Spleen (tissue), 13 donors: ENCODE measurements around the gene ZNF577. TPM values are rescaled to one million over a fixed set of nuclear protein-coding genes. Genes with fewer than 3 reads are reported as not detected.

Source experiments
- DNase-seq: peaks from one replicate; pipeline ENCODE4 v3.0.0-alpha.2; 2020
- H3K27ac ChIP-seq, 8 donors: fragments of 200-600 bp; sonication (generic) in 7 of 8; 1 replicate in 4 of 8; 2 replicates in 4 of 8; pipeline versions ENCODE4 v1.5.0 to v1.8.0; 2016 to 2021; ENCODE audit warnings: inconsistent platforms in 4 of 8, mild to moderate bottlenecking in 4 of 8, moderate library complexity in 1 of 8
- H3K27me3 ChIP-seq, 7 donors: fragments of 200-600 bp; sonication (generic) in 6 of 7; replicated peaks in 1 of 7; 1 replicate in 4 of 7; 2 replicates in 3 of 7; pipeline versions ENCODE4 v1.5.0 to v1.8.0; 2016 to 2021; ENCODE audit warnings: inconsistent platforms in 3 of 7, mild to moderate bottlenecking in 1 of 7
- H3K36me3 ChIP-seq, 6 donors: fragments of 200-600 bp; sonication (generic) in 5 of 6; 1 replicate in 4 of 6; 2 replicates in 2 of 6; pipeline versions ENCODE4 v1.5.0 to v1.8.0; 2016 to 2021; ENCODE audit warnings: inconsistent platforms in 2 of 6
- H3K4me1 ChIP-seq, 6 donors: fragments of 200-600 bp; sonication (generic) in 5 of 6; 1 replicate in 3 of 6; 2 replicates in 3 of 6; pipeline versions ENCODE4 v1.5.0 to v1.8.0; 2016 to 2021; ENCODE audit warnings: inconsistent platforms in 3 of 6
- H3K4me3 ChIP-seq, 8 donors: fragments of 200-600 bp; sonication (generic) in 7 of 8; 1 replicate in 4 of 8; 2 replicates in 4 of 8; pipeline versions ENCODE4 v1.5.0 to v1.8.0; 2016 to 2021; ENCODE audit warnings: inconsistent platforms in 4 of 8, mild to moderate bottlenecking in 4 of 8, moderate library complexity in 2 of 8
- H3K9me3 ChIP-seq, 8 donors: fragments of 200-600 bp; sonication (generic) in 7 of 8; 1 replicate in 4 of 8; 2 replicates in 4 of 8; pipeline versions ENCODE4 v1.5.0 to v1.8.0; 2016 to 2021; ENCODE audit warnings: inconsistent platforms in 4 of 8
- CTCF ChIP-seq, 11 experiments: fragments of 200-600 bp in 7 of 11; fragments of 450-650 bp in 4 of 11; sonication (generic) in 4 of 11; IDR thresholded peaks in 8 of 11; conservative IDR thresholded peaks in 3 of 11; 1 replicate in 7 of 11; 2 replicates in 4 of 11; pipeline versions ENCODE4 v1.4.0 to v1.8.0; 2016 to 2021; ENCODE audit warnings: antibody characterized with exemption in 11 of 11, inconsistent platforms in 4 of 11, mild to moderate bottlenecking in 1 of 11
- POLR2A ChIP-seq, 3 donors: fragments of 450-650 bp; IDR thresholded peaks; one replicate each; pipeline ENCODE4 v1.5.1; 2017; ENCODE audit warnings: antibody characterized with exemption in 3 of 3, mild to moderate bottlenecking in 1 of 3
- POLR2AphosphoS5 ChIP-seq, 3 donors: sonication (generic); formaldehyde crosslinking; IDR thresholded peaks; one replicate each; pipeline ENCODE4 v1.5.1; 2017; ENCODE audit warnings: antibody characterized with exemption in 3 of 3
- WGBS, 5 donors: extraction: QIAGEN DNeasy Blood & Tissue Kit in 3 of 5; methylation state at CpG; one replicate each; pipeline versions ENCODE4 v1.1.5 to v1.1.7; 2013 to 2018; 5-methylcytosine and 5-hydroxymethylcytosine counted together
- intact Hi-C: fragments of 100-400 bp; cut with DNase I; formaldehyde crosslinking; loops from one replicate; pipeline ENCODE4 v1.15.0; 2023; ENCODE audit warnings: low total_unique reads
- long read RNA-seq, 2 donors: transcript quantifications; one replicate each; lab custom pipeline, GENCODE V29; 2026
- polyA plus RNA-seq, 3 donors: library from polyadenylated mRNA; stranded (reverse); fragments of 200-250 nt; gene quantifications; one replicate each; pipeline ENCODE4 v1.2.1, GENCODE V29; 2013
- total RNA-seq, 7 donors: library from RNA; depleted of rRNA in 3 of 7; stranded (reverse); fragments of >200 nt in 3 of 7; fragmentation: NEBNext Ultra II Directional in 4 of 7; extraction: Animal tissue kit (Norgen Biotek cat#: 25700) in 4 of 7; gene quantifications; one replicate each; pipeline versions ENCODE4 v1.1.0 to v1.2.1, GENCODE V29; 2016 to 2021
- donor health status: healthy with polysubstance abuse.
- donor health status: DM: no; HTN: no; CAD: no; lungs with moderate emphysema.
- donor health status: DM: no; HTN: no; CAD: no.
- donor health status: Bipolar disorder and iron deficiency.
- donor health status: healthy.
- donor health status: DM: no; HTN: no; CAD: no.
- donor health status: DM: yes; HTN: yes; CAD: no.

The ZNF577 gene
- 10 to 100 TPM; 13.0 to 25.8 (median 20.9) TPM for total RNA-seq
- 10 to 100 TPM; 11.4 to 31.7 (median 13.2) TPM for polyA plus RNA-seq
- long read RNA-seq, donor 1, partial matches to known transcripts = 0 of 3 reads
- long read RNA-seq, donor 1, other reads (novel, unspliced or antisense) = 0 of 3 reads
- long read RNA-seq, donor 2, partial matches to known transcripts = 0 of 1 reads
- long read RNA-seq, donor 2, other reads (novel, unspliced or antisense) = 0 of 1 reads

- TF ChIP-seq POLR2A (IDR thresholded peaks at IDR 0.05) (no peak), POLR2AphosphoS5 (IDR thresholded peaks at IDR 0.05) (peak; percentile 88 to 95 (median 92))
- no peaks in the 10 kb centered on the region for H3K27me3 ChIP-seq
- H3K36me3 ChIP-seq = peaks cover 16 to 90% (median 34%) of the 10 kb centered on the region in 6 donors
- intact Hi-C loops = no loop called here
- H3K4me3 ChIP-seq = peak within 1 kb of the TSS; percentile 41 to 67 (median 51)
- peak within 1 kb of the TSS; percentile 8 to 83 (median 72) for H3K27ac ChIP-seq
- H3K4me1 ChIP-seq = peaks cover 0 to 12% (median 3%) of the 10 kb centered on the region in 6 donors
- H3K9me3 ChIP-seq = peaks cover 33 to 100% (median 100%) of the 10 kb centered on the region in 8 donors
- DNase-seq = peak; percentile 91
- WGBS, 5 donors = 11 to 24% (median 18%) methylated on average over 26 to 56 of the region's 56 CpGs
Observed at GRCh38 chr19:51887522-51888498, at the start of gene ZNF577. TSS of gene ZNF577 (minus strand) at chr19:51887951. CDS start at chr19:51880382, 7,569 bp downstream.

GRCh38 chr19:51931921-51932320 lies 44.2 kb upstream of the ZNF577 start:
- intact Hi-C loops = no loop called here
- Histone ChIP-seq H3K4me3 (no peak overlapping the region), H3K27ac (no peak overlapping the region), H3K4me1 (peaks cover 0 to 22% (median 12%) of the 10 kb centered on the region in 6 donors), H3K36me3 (peaks cover 17 to 78% (median 73%) of the 10 kb centered on the region in 6 donors), H3K9me3 (peaks cover 11 to 86% (median 75%) of the 10 kb centered on the region in 8 donors), H3K27me3 (no peaks in the 10 kb centered on the region)
- TF ChIP-seq CTCF (IDR thresholded peaks at IDR 0.05 in 8 of 11, conservative IDR thresholded peaks at IDR 0.05 in 3 of 11) = no peak
- WGBS, 5 donors = 87 to 97% (median 90%) methylated on average over 8 of the region's 8 CpGs
- DNase-seq = no peak

- H3K9me3 ChIP-seq = peaks cover 2 to 83% (median 71%) of the 10 kb centered on the region in 8 donors
- intact Hi-C loops = no loop called here
- no peak for TF ChIP-seq CTCF (IDR thresholded peaks at IDR 0.05 in 8 of 11, conservative IDR thresholded peaks at IDR 0.05 in 3 of 11)
- TF ChIP-seq POLR2AphosphoS5 (IDR thresholded peaks at IDR 0.05) = no peak
- no peak for TF ChIP-seq POLR2A (IDR thresholded peaks at IDR 0.05)
- peak overlapping the region; percentile 66 to 88 (median 78) for H3K4me3 ChIP-seq
- DNase-seq = no peak
- no peaks in the 10 kb centered on the region for H3K27me3 ChIP-seq
- 38 to 41% (median 40%) methylated on average over 13 of the region's 13 CpGs for WGBS, 5 donors
- peak overlapping the region in 7 of 8 donors; percentile 86 to 93 (median 89) for H3K27ac ChIP-seq
- peaks cover 0 to 27% (median 15%) of the 10 kb centered on the region in 6 donors for H3K4me1 ChIP-seq
- H3K36me3 ChIP-seq = peaks cover 10 to 38% (median 33%) of the 10 kb centered on the region in 6 donors
Observed at GRCh38 chr19:51927859-51928258, 40.1 kb upstream of the ZNF577 start.

GRCh38 chr19:51926784-51927741 lies 39.3 kb upstream of the ZNF577 start, which contains the start of gene ZNF613:
TSS of gene ZNF613 (plus strand) at chr19:51927472. CDS start at chr19:51936221, 8,749 bp downstream.
- 0 to 1% (median 0%) methylated on average over 52 of the region's 52 CpGs for WGBS, 5 donors
- DNase-seq = peak; percentile 95
- TF ChIP-seq CTCF (IDR thresholded peaks at IDR 0.05 in 8 of 11, conservative IDR thresholded peaks at IDR 0.05 in 3 of 11) (peak in 3 of 11 experiments; percentile 9 to 23 (median 16)), POLR2AphosphoS5 (IDR thresholded peaks at IDR 0.05) (peak; percentile 61 to 87 (median 81)), POLR2A (IDR thresholded peaks at IDR 0.05) (no peak)
- peak within 1 kb of the TSS; percentile 66 to 88 (median 78) for H3K4me3 ChIP-seq
- peaks cover 10 to 30% (median 25%) of the 10 kb centered on the region in 6 donors for H3K36me3 ChIP-seq
- intact Hi-C loops = no loop called here
- peak within 1 kb of the TSS; percentile 86 to 93 (median 89) for H3K27ac ChIP-seq
- H3K9me3 ChIP-seq = peaks cover 8 to 83% (median 71%) of the 10 kb centered on the region in 8 donors
- H3K27me3 ChIP-seq = no peaks in the 10 kb centered on the region
- peaks cover 0 to 27% (median 15%) of the 10 kb centered on the region in 6 donors for H3K4me1 ChIP-seq
